ENCODE results near the gene ARMCX4.

- TF ChIP-seq POLR2A (IDR thresholded peaks at IDR 0.05), result no peak
- TF ChIP-seq CTCF (IDR thresholded peaks at IDR 0.05), result no peak
Measured at GRCh38 chrX:101452056-101452455, 33.2 kb upstream of the ARMCX4 start.
